GM12801 (cell line): ENCODE data around the gene BHLHE23.

Experiments
- CTCF ChIP-seq: IDR thresholded peaks from one replicate; pipeline ENCODE4 v1.5.1; 2011; ENCODE audit warnings: control low read depth; ENCODE audit not compliant: insufficient read length; ENCODE audit errors: extremely low read depth

BHLHE23 gene

DNA sequence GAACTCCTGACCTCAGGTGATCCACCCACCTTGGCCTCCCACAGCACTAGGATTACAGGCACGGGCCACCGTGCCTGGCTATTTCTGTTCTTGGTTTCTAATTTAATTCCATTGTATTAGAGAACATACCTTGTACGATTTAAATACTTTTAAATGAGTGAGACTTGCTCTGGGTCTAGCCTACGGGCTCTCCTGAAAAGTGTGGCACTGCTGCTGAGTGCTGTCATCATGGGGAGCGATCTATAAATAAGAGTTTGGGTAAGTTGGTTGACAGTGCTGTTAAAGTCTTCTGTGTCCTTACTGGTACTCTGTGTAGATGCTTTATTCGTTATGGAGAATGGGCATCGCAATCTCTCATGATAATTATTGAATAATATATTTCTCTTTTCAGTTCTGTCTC lies 35.0 kb upstream of the BHLHE23 start:
- TF ChIP-seq CTCF = no peak

DNA sequence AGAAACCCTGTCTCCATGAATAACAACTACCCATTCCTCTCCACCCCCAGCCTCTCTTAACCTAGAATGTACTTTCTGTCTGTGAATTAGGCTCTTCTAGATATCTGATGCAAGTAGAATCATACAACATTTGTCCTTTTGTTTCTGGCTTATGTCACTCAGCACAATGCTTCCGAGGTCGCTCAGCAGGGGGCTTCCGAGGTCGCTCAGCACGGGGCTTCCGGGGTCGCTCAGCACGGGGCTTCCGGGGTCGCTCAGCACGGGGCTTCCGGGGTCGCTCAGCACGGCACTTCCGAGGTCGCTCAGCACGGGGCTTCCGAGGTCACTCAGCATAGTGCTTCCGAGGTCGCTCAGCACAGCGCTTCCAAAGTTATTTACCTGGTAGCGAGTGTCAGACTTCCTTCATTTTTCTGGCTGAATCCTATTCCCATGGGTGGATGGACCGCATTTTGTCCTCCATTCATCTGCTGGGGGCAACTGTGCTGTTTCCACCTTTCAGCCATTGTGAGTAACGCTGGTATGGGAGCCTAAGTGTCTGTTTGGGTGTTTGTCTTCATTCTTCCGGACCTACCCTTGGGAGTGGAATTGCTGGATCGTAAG lies 31.0 kb upstream of the BHLHE23 start:
- no peak for TF ChIP-seq CTCF

GRCh38 chr20:63036291-63036690 lies 29.5 kb upstream of the BHLHE23 start:
- no peak for TF ChIP-seq CTCF

DNA sequence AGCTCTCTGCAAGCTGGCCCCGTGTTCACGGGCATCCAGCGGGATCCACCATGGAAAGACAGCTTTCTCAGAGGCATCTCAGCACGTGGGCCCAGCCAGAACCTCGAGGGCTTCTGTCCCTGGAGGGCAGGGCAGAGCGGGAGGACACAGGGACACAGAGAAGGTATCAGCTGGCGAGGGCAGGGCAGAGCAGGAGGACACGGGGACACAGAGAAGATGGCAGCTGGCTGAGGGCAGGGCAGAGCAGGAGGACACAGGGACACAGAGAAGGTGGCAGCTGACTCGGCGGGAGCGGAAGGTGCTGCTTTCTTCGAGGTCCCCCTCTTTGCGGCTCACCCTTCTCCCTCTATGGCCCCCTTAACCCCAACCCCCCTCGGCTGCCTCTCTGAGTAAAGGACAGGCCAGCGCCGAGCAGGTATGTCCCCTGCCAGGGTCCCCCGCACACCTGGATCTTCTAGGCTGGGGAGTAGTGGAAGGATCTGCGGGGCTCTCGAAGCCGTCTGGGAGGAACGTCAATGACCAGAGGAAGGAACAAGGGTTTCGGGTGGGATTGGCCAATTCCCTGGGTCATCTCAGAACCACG lies 28.9 kb upstream of the BHLHE23 start:
- no peak for TF ChIP-seq CTCF

DNA sequence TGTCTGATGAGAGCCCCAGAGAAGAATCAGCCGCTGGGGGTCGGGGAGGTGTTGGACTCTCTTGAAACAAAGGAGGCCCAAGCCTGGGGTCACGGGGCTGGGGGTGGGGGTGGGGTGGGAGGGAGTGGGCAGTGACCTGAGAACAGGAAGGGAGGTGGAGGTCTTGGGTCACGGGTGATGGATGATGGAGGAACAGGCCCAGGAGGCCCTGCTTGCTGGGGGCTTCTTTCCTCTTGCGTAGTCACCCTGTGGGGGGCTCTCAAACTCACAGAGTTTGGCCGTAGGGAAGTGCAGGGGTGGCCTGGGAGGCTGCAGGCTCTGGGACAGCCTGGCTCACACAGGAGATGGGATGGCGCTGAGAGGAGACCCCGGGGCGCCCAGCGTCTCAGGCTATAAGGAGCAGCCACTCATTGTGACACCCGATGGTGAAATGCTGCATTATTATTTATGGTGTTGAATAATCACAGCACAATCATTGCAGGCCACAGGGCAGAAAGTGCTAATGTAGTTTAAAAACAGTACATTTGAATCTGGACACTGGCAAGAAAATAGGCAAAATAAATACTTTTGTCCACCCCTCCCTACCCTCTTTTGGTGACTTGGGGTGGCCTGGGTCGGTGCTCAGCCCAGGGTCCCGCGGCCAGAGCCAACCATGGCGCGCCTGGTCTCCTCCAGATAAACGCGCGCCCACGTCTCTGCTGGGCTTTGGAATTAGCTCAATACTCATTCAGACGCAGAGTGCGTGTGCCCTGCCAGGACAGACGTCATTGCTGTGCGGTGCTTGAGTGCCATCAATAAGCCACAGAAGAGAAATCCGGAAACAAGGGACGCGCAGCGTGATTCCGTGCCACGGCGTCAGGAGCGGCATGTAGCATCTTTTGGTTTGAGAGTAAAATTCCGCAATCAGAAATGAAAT lies 27.3 kb upstream of the BHLHE23 start:
- no peak for TF ChIP-seq CTCF

DNA sequence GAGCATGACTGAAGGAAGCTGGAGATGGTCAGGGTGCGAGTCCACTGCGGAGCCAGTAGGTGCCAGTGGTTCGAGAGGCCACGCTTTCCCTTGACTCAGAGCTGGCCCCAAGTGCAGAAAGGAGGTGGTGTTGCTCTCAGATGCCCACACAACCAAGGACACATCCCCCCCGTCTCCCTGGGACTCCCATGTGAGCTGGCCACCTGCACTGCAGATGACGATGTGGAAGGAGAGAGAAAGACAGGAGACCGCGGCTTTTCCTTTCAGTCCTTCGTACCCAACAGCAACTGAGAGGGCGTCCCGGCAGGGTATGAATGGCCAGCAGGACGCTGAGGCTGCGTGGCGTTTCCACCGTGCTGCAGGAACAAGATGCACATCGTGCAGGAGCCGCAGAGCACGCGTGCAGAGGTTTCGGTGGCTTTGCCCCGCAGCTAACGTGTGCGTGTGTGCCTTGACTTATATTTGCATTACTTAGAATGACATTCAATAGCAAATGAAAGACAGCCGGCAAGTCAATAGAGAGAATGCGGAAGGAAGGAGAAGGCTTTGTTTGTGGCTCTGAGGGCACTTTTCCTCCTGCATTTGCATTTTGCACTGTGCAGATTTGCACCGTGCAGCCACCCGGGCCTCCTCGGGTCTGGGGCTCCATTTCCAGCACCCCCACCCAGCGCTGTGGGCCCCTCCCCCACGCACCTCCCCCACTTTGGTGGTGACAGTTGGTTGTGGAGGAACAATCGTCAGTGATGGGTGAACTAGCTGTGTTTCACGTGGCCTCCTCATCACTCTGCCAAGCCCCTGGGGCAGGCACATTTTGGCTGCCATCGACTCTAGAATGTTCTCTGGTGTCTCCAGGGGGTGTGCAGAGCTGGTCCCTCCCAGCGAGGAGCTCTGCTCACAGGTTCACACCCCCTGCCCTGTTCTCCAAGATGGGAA lies 26.4 kb upstream of the BHLHE23 start:
- TF ChIP-seq CTCF = no peak
